22Rv1 (cell line): ENCODE measurements around the gene CDK5RAP3.

ENCODE experiments used
- CTCF ChIP-seq: fragments of 450-650 bp; IDR thresholded peaks from 2 replicates; pipeline ENCODE4 v1.5.1; 2017; ENCODE audit warnings: mild to moderate bottlenecking
- ZFX ChIP-seq: fragments of 450-650 bp; IDR thresholded peaks from 2 replicates; pipeline ENCODE4 v1.6.1; 2017; ENCODE audit warnings: antibody characterized with exemption, borderline replicate concordance

GRCh38 chr17:47978324-47978723 lies 7.4 kb downstream of the CDK5RAP3 start:
- TF ChIP-seq CTCF (peak; percentile 78), ZFX (no peak)
